ENCODE measurements around the gene CTSS.

CTSS gene

DNA sequence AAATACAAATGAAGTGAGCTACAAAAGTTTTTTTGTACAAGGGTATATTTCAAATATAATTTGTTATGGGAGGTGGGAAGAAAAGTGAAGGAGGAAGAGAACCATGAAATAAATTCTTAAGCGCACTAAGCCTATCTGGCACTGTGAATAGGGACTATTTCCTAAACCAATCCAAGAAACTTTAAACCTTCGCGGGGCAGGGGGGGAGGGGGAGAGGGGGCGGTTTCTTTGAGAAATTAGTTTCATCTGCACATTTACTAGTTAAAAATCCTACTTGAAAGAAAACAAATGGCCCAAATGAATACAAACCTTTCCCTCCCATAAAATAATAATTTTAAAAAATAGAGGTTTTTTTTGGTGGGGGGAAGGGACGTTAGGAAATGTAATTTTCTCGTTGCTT is 69.0 kb downstream of the CTSS start:
- no peak for DNase-seq

DNA sequence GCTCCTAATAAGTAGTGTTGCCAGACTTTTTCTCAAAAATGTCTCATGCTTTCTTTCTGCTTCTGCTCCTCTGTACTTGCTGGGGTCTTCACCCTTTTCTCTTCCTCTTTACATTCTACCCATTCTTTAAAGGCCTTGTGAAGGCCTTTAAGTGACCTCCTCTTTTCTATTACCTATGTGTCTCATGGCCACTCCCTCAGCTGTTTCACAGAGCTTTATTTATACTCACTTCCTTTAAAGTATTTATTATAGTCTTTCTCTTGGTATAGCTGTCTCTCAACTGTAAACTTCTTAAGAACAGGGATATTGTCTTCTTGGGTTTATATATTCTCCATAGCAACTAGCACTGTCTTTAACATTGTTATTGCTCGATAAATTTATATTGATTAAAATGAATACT is 69.4 kb downstream of the CTSS start:
- DNase-seq, result no peak

DNA sequence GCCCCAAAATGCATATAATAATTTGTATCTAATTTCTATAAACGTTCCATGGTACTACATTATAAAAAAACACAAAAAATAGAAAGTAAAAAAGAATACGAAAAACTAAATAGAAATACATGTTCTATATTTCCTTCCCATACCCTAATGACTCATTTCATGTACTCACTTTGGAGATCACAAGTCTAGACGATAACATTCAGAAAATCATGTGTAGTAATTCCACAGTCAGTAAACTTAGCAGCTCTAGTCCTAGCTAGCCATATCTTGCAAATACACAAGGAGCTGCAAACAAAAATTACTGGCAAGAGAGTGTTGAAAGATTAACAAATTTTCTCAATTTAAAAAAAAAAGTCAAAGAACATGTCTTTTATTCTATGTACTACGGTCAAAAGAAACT is 70.0 kb downstream of the CTSS start:
- no peak for DNase-seq

DNA sequence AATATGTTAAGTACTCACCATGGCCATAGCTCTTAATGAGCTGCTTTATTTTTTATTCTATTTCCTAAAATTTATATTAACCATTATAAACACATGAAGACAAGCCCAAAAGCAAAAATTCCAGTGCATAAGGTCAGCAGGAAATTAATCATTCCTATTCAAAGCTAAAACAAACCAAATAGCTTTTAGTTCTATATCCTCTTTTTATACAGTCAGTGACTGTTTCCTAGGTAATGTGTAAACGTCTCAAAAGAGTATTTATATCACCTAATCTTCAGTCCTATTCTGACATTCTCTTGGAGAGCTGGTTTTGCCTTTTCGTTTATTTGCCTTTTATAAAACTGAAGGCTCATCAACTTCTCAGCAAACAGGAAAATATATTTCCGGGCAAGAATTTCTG is 72.9 kb downstream of the CTSS start:
- DNase-seq, result no peak

DNA sequence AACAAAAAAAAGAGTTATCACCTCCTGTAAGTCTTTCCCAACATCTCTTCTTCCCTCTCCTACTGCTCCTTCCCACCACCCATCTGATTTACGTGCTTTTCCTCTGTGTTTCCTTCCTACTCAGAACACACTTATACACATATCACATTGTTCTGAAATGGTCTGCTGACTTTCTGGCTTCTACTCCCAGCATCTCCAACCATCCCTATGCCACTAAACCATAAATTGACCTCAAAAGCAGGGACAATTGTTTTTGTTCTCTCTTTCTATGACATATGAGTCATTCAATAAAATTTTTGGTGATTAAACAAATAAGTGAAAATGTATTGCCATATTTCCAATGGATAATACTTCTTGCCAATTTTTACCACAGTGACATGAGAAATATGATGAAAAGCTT is 76.8 kb downstream of the CTSS start:
- DNase-seq, result no peak

DNA sequence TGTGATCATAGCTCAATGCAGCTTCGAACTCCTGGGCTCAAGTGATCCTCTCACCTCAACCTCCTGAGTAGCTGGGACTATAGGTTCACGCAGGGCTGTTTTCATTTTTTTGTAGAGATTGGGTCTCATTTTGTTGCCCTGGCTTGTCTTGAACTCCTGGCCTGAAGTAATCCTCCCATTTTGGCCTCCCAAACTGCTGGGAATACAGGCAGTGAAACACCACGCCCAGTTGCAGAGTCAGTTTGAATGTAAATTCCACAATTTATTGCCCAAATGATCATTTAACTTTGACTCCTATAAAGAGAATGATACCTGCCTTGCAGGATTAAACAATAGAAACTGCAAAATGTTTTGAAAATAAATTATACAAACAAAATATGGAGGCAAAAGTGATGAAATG is 79.3 kb downstream of the CTSS start:
- no peak for DNase-seq

DNA sequence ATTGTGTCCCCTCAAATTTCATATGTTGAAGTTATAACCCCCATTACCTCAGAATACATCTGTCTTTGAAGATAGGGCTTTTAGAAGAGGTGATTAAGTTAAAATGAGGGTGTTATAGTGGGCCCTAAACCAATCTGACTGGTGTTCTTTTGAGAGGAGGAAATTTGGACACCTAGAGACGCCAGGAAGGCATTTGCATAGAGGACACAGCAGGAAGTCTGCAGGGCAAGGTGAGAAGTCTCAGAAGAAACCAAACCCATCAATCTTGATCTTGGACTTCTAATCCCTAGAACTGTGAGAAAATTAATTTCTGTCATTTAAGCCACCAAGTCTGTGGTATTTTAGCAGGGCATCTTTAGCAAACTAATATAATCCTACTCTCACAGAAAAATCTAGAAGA is 81.7 kb downstream of the CTSS start:
- no peak for DNase-seq
